K562 (cell line): ENCODE results near the gene NR6A1. TPM values are rescaled to one million over a fixed set of nuclear protein-coding genes. Genes with fewer than 3 reads are reported as not detected.
A peak's percentile ranks its signal among the peaks of the same experiment; 100 is the strongest.

Experiments used
- ATAC-seq: fragments of 200-7000 bp; cut with Tn5 transposase; 3 replicates; pipeline ENCODE4 v1.9.1; 2020; ENCODE audit warnings: moderate library complexity
- BruUV-seq: library from RNA; stranded (reverse); fragments of 400-500 nt; replicated peaks from 2 replicates; lab custom pipeline; 2021; lab: Mats Ljungman, UMichigan
- CTCF ChIA-PET: fragments of 300-600 bp; formaldehyde crosslinking; extraction: SDS; loops from one replicate; lab custom pipeline; 2021; ENCODE audit warnings: low intra/inter-chr PET ratio; lab: Yijun Ruan, JAX
- POLR2A ChIA-PET: fragments of 300-600, 350-650 bp; sonication (Branson Sonifier 250); formaldehyde crosslinking; extraction: SDS; loops from one replicate; lab custom pipeline; 2021; ENCODE audit warnings: antibody characterized with exemption, inconsistent platforms; lab: Yijun Ruan, JAX
- DNase-seq, 4 experiments: peaks; one replicate each; pipeline versions ENCODE4 v3.0.0 to v3.0.0-alpha.2; 2011 to 2018; ENCODE audit warnings: low spot score in 3 of 4, mixed read lengths in 3 of 4; ENCODE audit errors: extremely low read depth in 1 of 4
- FAIRE-seq: peaks from 2 replicates; lab custom pipeline; 2011; peaks lifted over from hg19 to GRCh38; lab: Jason Lieb, UNC
- H2AFZ ChIP-seq: 2 replicates; pipeline ENCODE4 v1.6.0; 2011; ENCODE audit warnings: low read depth, low read length, control low read depth, inconsistent platforms
- H3K27ac ChIP-seq: fragments of 200-600 bp; 3 replicates; pipeline ENCODE4 v1.8.0; 2011; ENCODE audit warnings: low read depth, mild to moderate bottlenecking, control low read depth, inconsistent platforms, low read length, moderate library complexity, mixed read lengths; ENCODE audit errors: extremely low read depth
- H3K27me3 ChIP-seq, 2 experiments: fragments of 300-600 bp in 1 of 2; 2 replicates in 1 of 2; 3 replicates in 1 of 2; pipeline versions ENCODE4 v1.6.0 to v1.8.0; 2011; ENCODE audit warnings: inconsistent platforms in 2 of 2, low read length in 2 of 2, mild to moderate bottlenecking in 1 of 2, mixed read lengths in 1 of 2, moderate library complexity in 1 of 2; ENCODE audit not compliant: control insufficient read depth in 2 of 2, insufficient read depth in 2 of 2
- H3K36me3 ChIP-seq: fragments of 300-600 bp; 3 replicates; pipeline ENCODE4 v1.8.0; 2011; ENCODE audit warnings: mild to moderate bottlenecking, low read length, inconsistent platforms; ENCODE audit not compliant: control insufficient read depth, insufficient read depth
- H3K4me1 ChIP-seq, 2 experiments: fragments of 200-600 bp in 1 of 2; replicated peaks in 1 of 2; 2 replicates in 1 of 2; 3 replicates in 1 of 2; pipeline versions ENCODE4 v1.5.1 to v1.8.0; 2011; ENCODE audit warnings: inconsistent platforms in 2 of 2, low read length in 2 of 2, mild to moderate bottlenecking in 1 of 2, mixed read lengths in 1 of 2, moderate library complexity in 1 of 2; ENCODE audit not compliant: control insufficient read depth in 2 of 2, insufficient read depth in 2 of 2
- H3K4me2 ChIP-seq: 2 replicates; pipeline ENCODE4 v1.6.1; 2011; ENCODE audit warnings: low read length, control low read depth, inconsistent platforms, mixed read lengths; ENCODE audit not compliant: insufficient read depth
- H3K4me3 ChIP-seq: fragments of 200-600 bp; sonication (generic), shearing (Covaris generic); 2 replicates; pipeline ENCODE4 v1.5.1; 2016; ENCODE audit warnings: control low read depth, inconsistent platforms
- H3K79me2 ChIP-seq: fragments of 200-600 bp; 3 replicates; pipeline ENCODE4 v1.8.0; 2011; ENCODE audit warnings: low read length, inconsistent platforms; ENCODE audit not compliant: control insufficient read depth, insufficient read depth
- H3K9ac ChIP-seq, 2 experiments: 2 replicates each; pipeline versions ENCODE4 v1.6.0 to v1.6.1; 2011; ENCODE audit warnings: low read depth in 2 of 2, low read length in 2 of 2, control low read depth in 1 of 2, inconsistent platforms in 1 of 2, mild to moderate bottlenecking in 1 of 2, mixed read lengths in 1 of 2; ENCODE audit not compliant: insufficient read depth in 1 of 2
- H3K9me1 ChIP-seq: one replicate; pipeline ENCODE4 v1.6.0; 2011; ENCODE audit warnings: inconsistent platforms, mild to moderate bottlenecking, low read length, moderate library complexity; ENCODE audit not compliant: control insufficient read depth, insufficient read depth
- H3K9me3 ChIP-seq: replicated peaks from 2 replicates; pipeline ENCODE4 v1.5.1; 2011; ENCODE audit warnings: low read depth, low read length, inconsistent platforms; ENCODE audit not compliant: control insufficient read depth, insufficient read depth
- H4K20me1 ChIP-seq: replicated peaks from 2 replicates; pipeline ENCODE4 v1.6.1; 2011; ENCODE audit warnings: low read length, inconsistent platforms, mixed read lengths; ENCODE audit not compliant: control insufficient read depth, insufficient read depth
- ATF6 ChIP-seq: sonication (generic); formaldehyde crosslinking; IDR thresholded peaks from 2 replicates; pipeline ENCODE4 v1.4.0; 2020; ENCODE audit warnings: mild to moderate bottlenecking, missing genetic modification reagents
- CCNT2 ChIP-seq: IDR thresholded peaks from 2 replicates; pipeline ENCODE4 v1.6.1; 2011; ENCODE audit warnings: borderline replicate concordance, low read depth, mild to moderate bottlenecking, moderate library complexity, mixed read lengths, low read length; ENCODE audit not compliant: insufficient read length; ENCODE audit errors: extremely low read depth
- DACH1 ChIP-seq: fragments of 450-650 bp; IDR thresholded peaks from 2 replicates; pipeline ENCODE4 v1.6.1; 2018; ENCODE audit not compliant: partially characterized antibody
- ELF2 ChIP-seq: fragments of 250-450 bp; sonication (Bioruptor Pico); IDR thresholded peaks from 2 replicates; pipeline ENCODE4 v1.5.0; 2021; ENCODE audit warnings: mild to moderate bottlenecking
- JUN ChIP-seq, 2 experiments: sonication (generic) in 1 of 2; formaldehyde crosslinking in 1 of 2; IDR thresholded peaks; 2 replicates each; pipeline versions ENCODE4 v1.6.1 to v1.8.0; 2012 to 2022; ENCODE audit warnings: borderline replicate concordance in 2 of 2, mild to moderate bottlenecking in 2 of 2, improper control_type of control experiment in 1 of 2, low read depth in 1 of 2, low read length in 1 of 2, missing genetic modification reagents in 1 of 2
- MITF ChIP-seq: IDR thresholded peaks from 2 replicates; pipeline ENCODE4 v1.6.1; 2014; ENCODE audit warnings: antibody characterized with exemption
- NFATC3 ChIP-seq: fragments of 450-650 bp; IDR thresholded peaks from 2 replicates; pipeline ENCODE4 v1.6.1; 2017; ENCODE audit warnings: mild to moderate bottlenecking
- SMAD2 ChIP-seq: fragments of 150-350 bp; IDR thresholded peaks from 2 replicates; pipeline ENCODE4 v1.6.1; 2014; ENCODE audit warnings: low read depth, mild to moderate bottlenecking, low read length
- STAG1 ChIP-seq: sonication (generic); formaldehyde crosslinking; IDR thresholded peaks from 2 replicates; pipeline ENCODE4 v1.5.0; 2020; ENCODE audit warnings: missing genetic modification reagents, borderline replicate concordance
- ZNF23 ChIP-seq: fragments of 250-450 bp; sonication (Bioruptor Pico); IDR thresholded peaks from 2 replicates; pipeline ENCODE4 v1.4.0; 2020; ENCODE audit warnings: mild to moderate bottlenecking
- ZNF395 ChIP-seq: fragments of 200-800 bp; sonication (Bioruptor generic); IDR thresholded peaks from 2 replicates; pipeline ENCODE4 v1.6.1; 2017; ENCODE audit warnings: missing genetic modification characterization, missing compliant biosample characterization
- ZNF512 ChIP-seq: IDR thresholded peaks from 2 replicates; pipeline ENCODE4 v1.6.1; 2016; ENCODE audit warnings: missing genetic modification characterization, missing compliant biosample characterization
- WGBS: fragments of 100-300 bp; shearing (Covaris generic); methylation state at CpG from one replicate; pipeline ENCODE4 v1.1.6; 2016; ENCODE audit warnings: low coverage, mixed read lengths; ENCODE audit not compliant: insufficient coverage; ENCODE audit errors: missing lambda C conversion rate; 5-methylcytosine and 5-hydroxymethylcytosine counted together
- in situ Hi-C: fragments of 300-500 bp; cut with MboI; formaldehyde crosslinking; loops from 4 replicates; pipeline ENCODE4 v1.15.0; 2018; ENCODE audit warnings: inconsistent platforms, mixed read lengths
- intact Hi-C: fragments of 100-400 bp; cut with micrococcal nuclease; formaldehyde crosslinking; loops from 2 replicates; pipeline ENCODE4 v1.14.2; 2022
- polyA plus RNA-seq, 8 experiments: library from polyadenylated mRNA; depleted of rRNA in 4 of 8; stranded (reverse) in 5 of 8; unstranded in 3 of 8; fragments of >200 nt; fragmentation: Nextera tagmentation in 2 of 8; fragmentation: Illumina TruSeq in 1 of 8; extraction: Ambion mirVana in 2 of 8; extraction: Trizol in 1 of 8; gene quantifications; 2 replicates each; pipeline versions ENCODE4 v1.2.1 to v1.2.3, GENCODE V29; 2011 to 2014; ENCODE audit warnings: inconsistent platforms in 1 of 8, missing spikeins in 1 of 8
- total RNA-seq, 7 experiments: library from RNA; depleted of rRNA in 6 of 7; stranded (reverse); fragments of >200 nt in 6 of 7; fragmentation: Illumina TruSeq in 2 of 7; extraction: Trizol in 2 of 7; gene quantifications; 2 replicates each; pipeline versions ENCODE4 v1.2.1 to v1.2.3, GENCODE V29; 2011 to 2021; ENCODE audit warnings: low replicate concordance in 1 of 7

NR6A1 gene
- total and polyA plus RNA-seq, 9 of the 15 experiments (the other 6 are each of a cell fraction or from before 2014, with no cell fraction given) = 9.7 to 55.4 (median 28.3) TPM

DNA sequence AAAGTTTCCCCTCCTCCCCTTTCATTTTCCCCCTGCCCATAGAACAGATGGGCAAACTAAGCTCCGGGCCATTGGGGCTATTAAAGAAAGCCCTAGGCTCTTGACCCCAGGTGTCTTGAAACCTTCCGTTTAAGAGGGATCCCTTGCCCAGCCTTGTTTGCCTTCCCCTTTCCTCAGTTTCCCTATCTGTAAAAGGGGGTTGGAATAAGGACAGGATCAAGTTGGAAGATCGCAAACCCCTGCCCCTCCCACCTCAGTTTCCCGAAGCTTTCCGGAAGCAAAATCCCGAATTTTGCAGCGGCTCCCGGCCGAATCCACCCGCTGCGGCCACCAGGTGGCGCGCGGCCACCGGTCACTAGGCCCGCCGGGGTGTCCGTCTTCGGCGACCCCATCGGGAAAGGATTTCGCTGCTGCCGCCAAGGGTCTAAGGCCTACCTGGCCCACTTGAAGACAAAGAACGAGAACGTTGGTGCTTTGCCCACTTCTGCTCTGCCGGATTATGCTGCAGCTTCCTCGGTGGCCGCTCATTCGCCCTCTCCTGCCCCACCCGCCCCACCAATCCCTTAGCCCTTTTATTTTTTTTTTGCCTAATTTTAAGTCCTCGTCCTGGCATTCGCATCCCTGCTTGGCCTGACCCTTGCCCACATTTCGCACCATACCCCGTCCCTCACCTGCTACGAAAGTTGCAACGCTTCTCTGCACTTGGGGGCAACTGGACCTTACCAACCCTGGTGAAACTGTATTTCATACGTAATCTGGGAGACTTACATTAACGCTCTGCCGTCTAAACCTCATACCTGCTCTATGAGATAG lies 962 bp upstream of the NR6A1 start:
- Histone ChIP-seq H3K79me2 (peaks cover 38% of the 10 kb centered on the region), H3K27ac (peak overlapping the region; percentile 31; the same call in 1 of the 3 replicates), H4K20me1 (peaks cover 6% of the 10 kb centered on the region; the same call in 1 of the 2 replicates), H3K4me2 (peak overlapping the region; percentile 81), H3K9me1 (no peaks in the 10 kb centered on the region), H3K4me1 (peaks cover 7 to 19% of the 10 kb centered on the region in 2 experiments), H3K9ac (peak overlapping the region; percentile 81 to 94), H2AFZ (peak overlapping the region; percentile 99), H3K4me3 (peak overlapping the region; percentile 48), H3K27me3 (0 out of 5 replicates have a peak, but pooled peaks cover 0 to 4% of the 10 kb centered on the region in 2 experiments), H3K9me3 (no peaks in the 10 kb centered on the region), H3K36me3 (no peaks in the 10 kb centered on the region)
- DNase-seq (peak; percentile 79 to 85 (median 84)), ATAC-seq (peak; percentile 8; the same call in 1 of the 3 replicates), FAIRE-seq (no peak)
- BruUV-seq = TSS peak; percentile 87
- in situ Hi-C loops (loop anchor here (5.0 kb wide), 2 partner anchors 80 to 600 kb away; partner anchors contain the start of gene WDR38), intact Hi-C loops (loop anchor here (2.0 kb wide), 1 partner anchor 155 kb away; no protein-coding TSS in a partner anchor)
- 13% methylated on average over 36 of the region's 39 CpGs for WGBS
- ChIA-PET CTCF (interaction anchor here (0.6 to 6.7 kb wide), 9 partner anchors 77 to 1722 kb away, joined by 3 to 209 read pairs (median 4); partner anchors contain the start of gene WDR38), POLR2A (interaction anchor here (1.0 to 7.7 kb wide), 5 partner anchors 11 to 89 kb away, joined by 3 to 64 read pairs (median 7); partner anchors contain the start of genes ARPC5L, RPL35 and WDR38)
- TF ChIP-seq ZNF395 (CRISPR knock-in tag) (no peak), SMAD2 (no peak), ATF6 (CRISPR knock-in tag) (0 out of 2 replicates have a peak, but pooled peaks have one; percentile 63), JUN (IDR thresholded peaks at IDR 0.05; ENCODE audit: borderline replicate concordance, low read depth, low read length) (no peak), JUN (CRISPR knock-in tag; IDR thresholded peaks at IDR 0.05; ENCODE audit: borderline replicate concordance) (no peak), MITF (no peak), CCNT2 (no peak), DACH1 (peak; percentile 25), STAG1 (CRISPR knock-in tag) (peak; percentile 89), ELF2 (CRISPR knock-in tag) (peak; percentile 61; the same call in 1 of the 2 replicates), ZNF23 (CRISPR knock-in tag) (no peak), ZNF512 (tag) (no peak), NFATC3 (peak; percentile 51; the same call in 1 of the 2 replicates)
